GM12878 (cell line): ENCODE results near the gene AGT.

Experiments used
- MYC ChIP-seq: IDR thresholded peaks from 2 replicates; pipeline ENCODE4 v1.6.1; 2011; ENCODE audit warnings: mild to moderate bottlenecking, low read length, moderate library complexity, inconsistent platforms; ENCODE audit not compliant: insufficient read depth, insufficient replicate concordance, insufficient read length, severe bottlenecking
- NFIC ChIP-seq: IDR thresholded peaks from 2 replicates; pipeline ENCODE4 v1.6.1; 2012; ENCODE audit warnings: low read depth, mild to moderate bottlenecking, inconsistent platforms, low read length, moderate library complexity
- TCF12 ChIP-seq: IDR thresholded peaks from 2 replicates; pipeline ENCODE4 v1.6.1; 2011; ENCODE audit warnings: low read depth, mild to moderate bottlenecking, low read length
- YY1 ChIP-seq: IDR thresholded peaks from 2 replicates; pipeline ENCODE4 v1.6.1; 2011; ENCODE audit warnings: low read depth, mild to moderate bottlenecking, low read length
- TF ChIP-seq, protein P1 (sequence below), 3 experiments: IDR thresholded peaks in 2 of 3; conservative IDR thresholded peaks in 1 of 3; 2 replicates each; pipeline ENCODE4 v1.5.1; 2011; ENCODE audit warnings: low read depth in 3 of 3, low read length in 3 of 3, mild to moderate bottlenecking in 3 of 3, control low read depth in 2 of 3, moderate library complexity in 2 of 3, inconsistent platforms in 1 of 3, mixed read lengths in 1 of 3; ENCODE audit not compliant: control insufficient read depth in 2 of 3, insufficient read depth in 1 of 3; ENCODE audit errors: extremely low read depth in 1 of 3

DNA sequence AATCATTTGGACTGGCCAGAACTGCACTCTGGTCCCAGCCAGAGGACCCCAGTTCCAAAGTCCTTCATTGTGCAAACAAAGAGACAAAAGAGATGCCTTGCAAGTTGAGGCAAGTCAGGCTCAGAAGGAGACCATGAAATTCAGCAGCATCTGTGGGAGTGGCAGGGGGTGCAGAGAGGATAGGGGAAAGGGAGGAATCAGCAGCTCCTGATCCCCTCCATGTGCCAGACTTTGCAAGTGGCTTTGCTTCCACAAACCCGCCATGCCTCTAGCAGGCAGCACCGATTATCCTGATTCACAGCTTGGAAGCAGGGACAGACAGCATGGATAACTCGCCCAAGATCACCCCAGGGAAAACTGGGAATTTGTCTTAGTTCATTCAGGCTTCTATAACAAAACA lies 31.1 kb upstream of the AGT start:
- TF ChIP-seq, protein P1, sequence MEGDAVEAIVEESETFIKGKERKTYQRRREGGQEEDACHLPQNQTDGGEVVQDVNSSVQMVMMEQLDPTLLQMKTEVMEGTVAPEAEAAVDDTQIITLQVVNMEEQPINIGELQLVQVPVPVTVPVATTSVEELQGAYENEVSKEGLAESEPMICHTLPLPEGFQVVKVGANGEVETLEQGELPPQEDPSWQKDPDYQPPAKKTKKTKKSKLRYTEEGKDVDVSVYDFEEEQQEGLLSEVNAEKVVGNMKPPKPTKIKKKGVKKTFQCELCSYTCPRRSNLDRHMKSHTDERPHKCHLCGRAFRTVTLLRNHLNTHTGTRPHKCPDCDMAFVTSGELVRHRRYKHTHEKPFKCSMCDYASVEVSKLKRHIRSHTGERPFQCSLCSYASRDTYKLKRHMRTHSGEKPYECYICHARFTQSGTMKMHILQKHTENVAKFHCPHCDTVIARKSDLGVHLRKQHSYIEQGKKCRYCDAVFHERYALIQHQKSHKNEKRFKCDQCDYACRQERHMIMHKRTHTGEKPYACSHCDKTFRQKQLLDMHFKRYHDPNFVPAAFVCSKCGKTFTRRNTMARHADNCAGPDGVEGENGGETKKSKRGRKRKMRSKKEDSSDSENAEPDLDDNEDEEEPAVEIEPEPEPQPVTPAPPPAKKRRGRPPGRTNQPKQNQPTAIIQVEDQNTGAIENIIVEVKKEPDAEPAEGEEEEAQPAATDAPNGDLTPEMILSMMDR (IDR thresholded peaks at IDR 0.05 in 2 of 3, conservative IDR thresholded peaks at IDR 0.05 in 1 of 3; ENCODE audit: control insufficient read depth in 2 of 3, extremely low read depth in 1 of 3, insufficient read depth in 1 of 3, low read depth in 3 of 3, low read length in 3 of 3), result no peak
- no peak for TF ChIP-seq YY1
- TF ChIP-seq TCF12, result no peak
- no peak for TF ChIP-seq NFIC
- TF ChIP-seq MYC, result no peak
